ENCODE measurements around the gene TRAPPC12. TPM values are rescaled to one million over a fixed set of nuclear protein-coding genes. Genes with fewer than 3 reads are reported as not detected.

The TRAPPC12 gene
- total RNA-seq, 1 experiment from 2014 or later, result 86.0 TPM

- Mint-ChIP-seq H3K27me3 (ENCODE audit: low read depth) (no peaks in the 10 kb centered on the region), H3K27ac (peak overlapping the region in 1 of 3 experiments; percentile 34; a peak in 2 of 7 replicates), H3K36me3 (ENCODE audit: insufficient read depth in 1 of 3, low read depth in 3 of 3) (peaks cover 14 to 25% (median 22%) of the 10 kb centered on the region in 3 experiments; a peak in 6 of 7 replicates), H3K4me1 (peaks cover 18 to 31% of the 10 kb centered on the region in 2 experiments), H3K4me3 (no peak overlapping the region; a peak in 1 of 5 replicates), H3K9me3 (no peaks in the 10 kb centered on the region)
- no peak for DNase-seq
- WGBS (ENCODE audit: extremely low coverage, insufficient read length, low lambda C conversion rate), result no CpG with 5 or more reads among the region's 25 CpGs
- no peak overlapping the region for H2BK20ac ChIP-seq (ENCODE audit: low read depth, low read length, poor library complexity, severe bottlenecking)
- no peak overlapping the region for H3K18ac ChIP-seq (ENCODE audit: insufficient read length, low read depth, low read length)
- H3K4ac ChIP-seq (ENCODE audit: low read depth, low read length), result no peak overlapping the region
- H3K23me2 ChIP-seq (ENCODE audit: insufficient read length, low read depth, low read length, poor library complexity, severe bottlenecking), result no peaks in the 10 kb centered on the region
- no peak overlapping the region for H2BK5ac ChIP-seq (ENCODE audit: insufficient read length, low read length)
- H3K79me1 ChIP-seq (ENCODE audit: insufficient read depth, low read depth, low read length, poor library complexity, severe bottlenecking), result no peaks in the 10 kb centered on the region
- no peaks in the 10 kb centered on the region for H3K9me3 ChIP-seq (ENCODE audit: control insufficient read depth, low read depth, low read length)
- no peak overlapping the region for H4K8ac ChIP-seq (replicated peaks; ENCODE audit: insufficient read length, low read depth, low read length)
- H2BK12ac ChIP-seq (ENCODE audit: insufficient read length, low read depth, low read length), result no peak overlapping the region
- TF ChIP-seq CTCF (conservative IDR thresholded peaks at IDR 0.05), result no peak
- no peak overlapping the region for H2BK120ac ChIP-seq (ENCODE audit: low read depth, low read length, poor library complexity, severe bottlenecking)
- no peak overlapping the region for H3T11ph ChIP-seq (ENCODE audit: low read length)
- no peaks in the 10 kb centered on the region for H3K27me3 ChIP-seq (ENCODE audit: insufficient read depth, low read length)
- H3K79me2 ChIP-seq (ENCODE audit: insufficient read depth, low read length), result no peaks in the 10 kb centered on the region
- H3K27ac ChIP-seq (ENCODE audit: insufficient read length, low read depth, low read length), result no peak overlapping the region
- H3K14ac ChIP-seq (ENCODE audit: insufficient read depth, low read length), result no peak overlapping the region
- no peak overlapping the region for H2AFZ ChIP-seq (ENCODE audit: low read length)
- no peaks in the 10 kb centered on the region for H4K20me1 ChIP-seq (ENCODE audit: control insufficient read depth, insufficient read depth, insufficient read length)
- no peak overlapping the region for H3K56ac ChIP-seq (ENCODE audit: insufficient read length, low read depth, low read length)
- no peak overlapping the region for H2BK15ac ChIP-seq (ENCODE audit: low read depth, low read length)
- no peaks in the 10 kb centered on the region for H3K4me1 ChIP-seq (ENCODE audit: insufficient read depth, low read length)
- no peak overlapping the region for H3K4me2 ChIP-seq (ENCODE audit: insufficient read depth, insufficient read length, low read length)
- no peak overlapping the region for H3K9ac ChIP-seq (ENCODE audit: extremely low read depth, insufficient read length, low read length)
- no peak overlapping the region for H4K91ac ChIP-seq (ENCODE audit: insufficient read length, low read depth, low read length)
- H3K23ac ChIP-seq (ENCODE audit: insufficient read length, low read depth, low read length), result no peak overlapping the region
- no peak overlapping the region for H4K5ac ChIP-seq (ENCODE audit: insufficient read length, low read depth, low read length)
- H2AK5ac ChIP-seq (ENCODE audit: insufficient read length, low read length), result no peak overlapping the region
Observed at GRCh38 chr2:3463186-3463835, 83.8 kb downstream of the TRAPPC12 start.

All from H9 (cell line).